Measurements from ENCODE around the gene LIPT2. TPM values are rescaled to one million over a fixed set of nuclear protein-coding genes. Genes with fewer than 3 reads are reported as not detected.

LIPT2 gene
- total and polyA plus RNA-seq, 2 experiments from 2014 or later = 8.2 to 16.9 TPM

DNA sequence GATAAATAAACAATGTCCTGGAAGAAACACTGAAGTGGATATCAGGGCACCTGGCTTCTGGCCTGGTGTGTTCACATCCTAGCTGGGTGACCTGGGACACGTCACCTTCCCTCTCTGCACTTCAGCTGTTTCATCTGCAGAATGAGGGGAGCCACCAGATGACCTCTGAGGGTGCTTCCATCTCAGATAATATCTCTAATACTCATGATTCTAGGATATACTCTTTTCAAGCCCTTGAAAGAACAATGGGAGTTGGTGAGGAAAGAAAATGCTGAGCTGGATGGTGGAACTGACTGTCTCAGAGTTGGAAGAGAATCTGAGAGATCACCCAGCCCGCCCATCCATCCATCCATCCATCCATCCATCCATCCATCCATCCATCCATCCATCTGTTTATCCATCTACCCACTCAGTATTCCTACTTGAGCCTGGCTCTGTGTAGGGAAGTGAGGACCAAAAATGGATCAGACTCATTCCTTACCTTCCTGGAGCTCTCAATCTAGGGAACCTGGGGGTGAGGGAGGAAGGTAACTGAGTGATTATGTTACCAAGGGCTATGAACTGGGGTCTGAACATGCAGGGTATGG is 28.2 kb upstream of the LIPT2 start:
- no peak overlapping the region for H3K4me3 Mint-ChIP-seq
- no peak overlapping the region for H3K4me2 ChIP-seq
- no peaks in the 10 kb centered on the region for H4K20me1 ChIP-seq (replicated peaks; ENCODE audit: insufficient read depth)
- no peaks in the 10 kb centered on the region for H3K36me3 Mint-ChIP-seq (ENCODE audit: low read depth)
- H3K4me1 Mint-ChIP-seq = no peaks in the 10 kb centered on the region
- ATAC-seq = no peak
- H2AFZ ChIP-seq = no peak overlapping the region
- no peaks in the 10 kb centered on the region for H3K79me2 ChIP-seq (replicated peaks; ENCODE audit: insufficient read depth)
- no peaks in the 10 kb centered on the region for H3K4me1 ChIP-seq (ENCODE audit: insufficient read depth)
- DNase-seq (ENCODE audit: low spot score) = no peak
- H3K9me3 Mint-ChIP-seq = no peaks in the 10 kb centered on the region
- H3K36me3 ChIP-seq (ENCODE audit: insufficient read depth) = no peaks in the 10 kb centered on the region
- no peaks in the 10 kb centered on the region for H3K27me3 ChIP-seq (ENCODE audit: insufficient read depth)
- H3K4me3 ChIP-seq = no peak overlapping the region
- no peak overlapping the region for H3K27ac Mint-ChIP-seq
- H3K27me3 Mint-ChIP-seq (ENCODE audit: insufficient read depth, low read depth, poor library complexity) = peaks cover 4% of the 10 kb centered on the region
- H3K27ac ChIP-seq (ENCODE audit: low read depth) = no peak overlapping the region
- H3F3A ChIP-seq (replicated peaks; ENCODE audit: low read depth) = no peaks in the 10 kb centered on the region
- TF ChIP-seq CREB1 (CRISPR knock-in tag; IDR thresholded peaks at IDR 0.05; ENCODE audit: low read depth) = no peak
- TF ChIP-seq POLR2AphosphoS5 (IDR thresholded peaks at IDR 0.05; ENCODE audit: low read depth) = no peak
- TF ChIP-seq ZNF114 (CRISPR knock-in tag; IDR thresholded peaks at IDR 0.05) = no peak
- TF ChIP-seq, protein P1, sequence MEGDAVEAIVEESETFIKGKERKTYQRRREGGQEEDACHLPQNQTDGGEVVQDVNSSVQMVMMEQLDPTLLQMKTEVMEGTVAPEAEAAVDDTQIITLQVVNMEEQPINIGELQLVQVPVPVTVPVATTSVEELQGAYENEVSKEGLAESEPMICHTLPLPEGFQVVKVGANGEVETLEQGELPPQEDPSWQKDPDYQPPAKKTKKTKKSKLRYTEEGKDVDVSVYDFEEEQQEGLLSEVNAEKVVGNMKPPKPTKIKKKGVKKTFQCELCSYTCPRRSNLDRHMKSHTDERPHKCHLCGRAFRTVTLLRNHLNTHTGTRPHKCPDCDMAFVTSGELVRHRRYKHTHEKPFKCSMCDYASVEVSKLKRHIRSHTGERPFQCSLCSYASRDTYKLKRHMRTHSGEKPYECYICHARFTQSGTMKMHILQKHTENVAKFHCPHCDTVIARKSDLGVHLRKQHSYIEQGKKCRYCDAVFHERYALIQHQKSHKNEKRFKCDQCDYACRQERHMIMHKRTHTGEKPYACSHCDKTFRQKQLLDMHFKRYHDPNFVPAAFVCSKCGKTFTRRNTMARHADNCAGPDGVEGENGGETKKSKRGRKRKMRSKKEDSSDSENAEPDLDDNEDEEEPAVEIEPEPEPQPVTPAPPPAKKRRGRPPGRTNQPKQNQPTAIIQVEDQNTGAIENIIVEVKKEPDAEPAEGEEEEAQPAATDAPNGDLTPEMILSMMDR (conservative IDR thresholded peaks at IDR 0.05; ENCODE audit: low read depth in 2 of 2) = no peak
- TF ChIP-seq, protein P2, sequence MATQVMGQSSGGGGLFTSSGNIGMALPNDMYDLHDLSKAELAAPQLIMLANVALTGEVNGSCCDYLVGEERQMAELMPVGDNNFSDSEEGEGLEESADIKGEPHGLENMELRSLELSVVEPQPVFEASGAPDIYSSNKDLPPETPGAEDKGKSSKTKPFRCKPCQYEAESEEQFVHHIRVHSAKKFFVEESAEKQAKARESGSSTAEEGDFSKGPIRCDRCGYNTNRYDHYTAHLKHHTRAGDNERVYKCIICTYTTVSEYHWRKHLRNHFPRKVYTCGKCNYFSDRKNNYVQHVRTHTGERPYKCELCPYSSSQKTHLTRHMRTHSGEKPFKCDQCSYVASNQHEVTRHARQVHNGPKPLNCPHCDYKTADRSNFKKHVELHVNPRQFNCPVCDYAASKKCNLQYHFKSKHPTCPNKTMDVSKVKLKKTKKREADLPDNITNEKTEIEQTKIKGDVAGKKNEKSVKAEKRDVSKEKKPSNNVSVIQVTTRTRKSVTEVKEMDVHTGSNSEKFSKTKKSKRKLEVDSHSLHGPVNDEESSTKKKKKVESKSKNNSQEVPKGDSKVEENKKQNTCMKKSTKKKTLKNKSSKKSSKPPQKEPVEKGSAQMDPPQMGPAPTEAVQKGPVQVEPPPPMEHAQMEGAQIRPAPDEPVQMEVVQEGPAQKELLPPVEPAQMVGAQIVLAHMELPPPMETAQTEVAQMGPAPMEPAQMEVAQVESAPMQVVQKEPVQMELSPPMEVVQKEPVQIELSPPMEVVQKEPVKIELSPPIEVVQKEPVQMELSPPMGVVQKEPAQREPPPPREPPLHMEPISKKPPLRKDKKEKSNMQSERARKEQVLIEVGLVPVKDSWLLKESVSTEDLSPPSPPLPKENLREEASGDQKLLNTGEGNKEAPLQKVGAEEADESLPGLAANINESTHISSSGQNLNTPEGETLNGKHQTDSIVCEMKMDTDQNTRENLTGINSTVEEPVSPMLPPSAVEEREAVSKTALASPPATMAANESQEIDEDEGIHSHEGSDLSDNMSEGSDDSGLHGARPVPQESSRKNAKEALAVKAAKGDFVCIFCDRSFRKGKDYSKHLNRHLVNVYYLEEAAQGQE (IDR thresholded peaks at IDR 0.05; ENCODE audit: unreplicated experiment) = no peak
- TF ChIP-seq STAT1 (IDR thresholded peaks at IDR 0.05; ENCODE audit: unreplicated experiment) = no peak
- TF ChIP-seq EZH2 (IDR thresholded peaks at IDR 0.05; ENCODE audit: low read depth, unreplicated experiment) = no peak
- TF ChIP-seq, protein P3, sequence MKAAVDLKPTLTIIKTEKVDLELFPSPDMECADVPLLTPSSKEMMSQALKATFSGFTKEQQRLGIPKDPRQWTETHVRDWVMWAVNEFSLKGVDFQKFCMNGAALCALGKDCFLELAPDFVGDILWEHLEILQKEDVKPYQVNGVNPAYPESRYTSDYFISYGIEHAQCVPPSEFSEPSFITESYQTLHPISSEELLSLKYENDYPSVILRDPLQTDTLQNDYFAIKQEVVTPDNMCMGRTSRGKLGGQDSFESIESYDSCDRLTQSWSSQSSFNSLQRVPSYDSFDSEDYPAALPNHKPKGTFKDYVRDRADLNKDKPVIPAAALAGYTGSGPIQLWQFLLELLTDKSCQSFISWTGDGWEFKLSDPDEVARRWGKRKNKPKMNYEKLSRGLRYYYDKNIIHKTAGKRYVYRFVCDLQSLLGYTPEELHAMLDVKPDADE (IDR thresholded peaks at IDR 0.05) = no peak
- TF ChIP-seq JUNB (IDR thresholded peaks at IDR 0.05; ENCODE audit: unreplicated experiment) = no peak
- no peak for TF ChIP-seq ZNF331 (CRISPR knock-in tag; IDR thresholded peaks at IDR 0.05; ENCODE audit: low read depth)
- TF ChIP-seq, protein P4, sequence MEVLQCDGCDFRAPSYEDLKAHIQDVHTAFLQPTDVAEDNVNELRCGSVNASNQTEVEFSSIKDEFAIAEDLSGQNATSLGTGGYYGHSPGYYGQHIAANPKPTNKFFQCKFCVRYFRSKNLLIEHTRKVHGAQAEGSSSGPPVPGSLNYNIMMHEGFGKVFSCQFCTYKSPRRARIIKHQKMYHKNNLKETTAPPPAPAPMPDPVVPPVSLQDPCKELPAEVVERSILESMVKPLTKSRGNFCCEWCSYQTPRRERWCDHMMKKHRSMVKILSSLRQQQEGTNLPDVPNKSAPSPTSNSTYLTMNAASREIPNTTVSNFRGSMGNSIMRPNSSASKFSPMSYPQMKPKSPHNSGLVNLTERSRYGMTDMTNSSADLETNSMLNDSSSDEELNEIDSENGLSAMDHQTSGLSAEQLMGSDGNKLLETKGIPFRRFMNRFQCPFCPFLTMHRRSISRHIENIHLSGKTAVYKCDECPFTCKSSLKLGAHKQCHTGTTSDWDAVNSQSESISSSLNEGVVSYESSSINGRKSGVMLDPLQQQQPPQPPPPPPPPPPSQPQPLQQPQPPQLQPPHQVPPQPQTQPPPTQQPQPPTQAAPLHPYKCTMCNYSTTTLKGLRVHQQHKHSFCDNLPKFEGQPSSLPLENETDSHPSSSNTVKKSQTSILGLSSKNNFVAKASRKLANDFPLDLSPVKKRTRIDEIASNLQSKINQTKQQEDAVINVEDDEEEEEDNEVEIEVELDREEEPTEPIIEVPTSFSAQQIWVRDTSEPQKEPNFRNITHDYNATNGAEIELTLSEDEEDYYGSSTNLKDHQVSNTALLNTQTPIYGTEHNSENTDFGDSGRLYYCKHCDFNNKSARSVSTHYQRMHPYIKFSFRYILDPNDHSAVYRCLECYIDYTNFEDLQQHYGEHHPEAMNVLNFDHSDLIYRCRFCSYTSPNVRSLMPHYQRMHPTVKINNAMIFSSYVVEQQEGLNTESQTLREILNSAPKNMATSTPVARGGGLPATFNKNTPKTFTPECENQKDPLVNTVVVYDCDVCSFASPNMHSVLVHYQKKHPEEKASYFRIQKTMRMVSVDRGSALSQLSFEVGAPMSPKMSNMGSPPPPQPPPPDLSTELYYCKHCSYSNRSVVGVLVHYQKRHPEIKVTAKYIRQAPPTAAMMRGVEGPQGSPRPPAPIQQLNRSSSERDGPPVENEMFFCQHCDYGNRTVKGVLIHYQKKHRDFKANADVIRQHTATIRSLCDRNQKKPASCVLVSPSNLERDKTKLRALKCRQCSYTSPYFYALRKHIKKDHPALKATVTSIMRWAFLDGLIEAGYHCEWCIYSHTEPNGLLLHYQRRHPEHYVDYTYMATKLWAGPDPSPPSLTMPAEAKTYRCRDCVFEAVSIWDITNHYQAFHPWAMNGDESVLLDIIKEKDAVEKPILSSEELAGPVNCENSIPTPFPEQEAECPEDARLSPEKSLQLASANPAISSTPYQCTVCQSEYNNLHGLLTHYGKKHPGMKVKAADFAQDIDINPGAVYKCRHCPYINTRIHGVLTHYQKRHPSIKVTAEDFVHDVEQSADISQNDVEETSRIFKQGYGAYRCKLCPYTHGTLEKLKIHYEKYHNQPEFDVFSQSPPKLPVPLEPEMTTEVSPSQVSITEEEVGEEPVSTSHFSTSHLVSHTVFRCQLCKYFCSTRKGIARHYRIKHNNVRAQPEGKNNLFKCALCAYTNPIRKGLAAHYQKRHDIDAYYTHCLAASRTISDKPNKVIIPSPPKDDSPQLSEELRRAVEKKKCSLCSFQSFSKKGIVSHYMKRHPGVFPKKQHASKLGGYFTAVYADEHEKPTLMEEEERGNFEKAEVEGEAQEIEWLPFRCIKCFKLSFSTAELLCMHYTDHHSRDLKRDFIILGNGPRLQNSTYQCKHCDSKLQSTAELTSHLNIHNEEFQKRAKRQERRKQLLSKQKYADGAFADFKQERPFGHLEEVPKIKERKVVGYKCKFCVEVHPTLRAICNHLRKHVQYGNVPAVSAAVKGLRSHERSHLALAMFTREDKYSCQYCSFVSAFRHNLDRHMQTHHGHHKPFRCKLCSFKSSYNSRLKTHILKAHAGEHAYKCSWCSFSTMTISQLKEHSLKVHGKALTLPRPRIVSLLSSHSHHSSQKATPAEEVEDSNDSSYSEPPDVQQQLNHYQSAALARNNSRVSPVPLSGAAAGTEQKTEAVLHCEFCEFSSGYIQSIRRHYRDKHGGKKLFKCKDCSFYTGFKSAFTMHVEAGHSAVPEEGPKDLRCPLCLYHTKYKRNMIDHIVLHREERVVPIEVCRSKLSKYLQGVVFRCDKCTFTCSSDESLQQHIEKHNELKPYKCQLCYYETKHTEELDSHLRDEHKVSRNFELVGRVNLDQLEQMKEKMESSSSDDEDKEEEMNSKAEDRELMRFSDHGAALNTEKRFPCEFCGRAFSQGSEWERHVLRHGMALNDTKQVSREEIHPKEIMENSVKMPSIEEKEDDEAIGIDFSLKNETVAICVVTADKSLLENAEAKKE (CRISPR knock-in tag; IDR thresholded peaks at IDR 0.05) = no peak
- TF ChIP-seq NANOG (IDR thresholded peaks at IDR 0.05; ENCODE audit: borderline replicate concordance) = no peak
- TF ChIP-seq EZH2phosphoT487 (IDR thresholded peaks at IDR 0.05; ENCODE audit: unreplicated experiment) = no peak
- no peaks in the 10 kb centered on the region for H3K9me2 ChIP-seq (ENCODE audit: insufficient read depth)
